Cardiac muscle cell (in vitro differentiated cells and primary cell): ENCODE measurements around the gene RHBDD1. TPM values are rescaled to one million over a fixed set of nuclear protein-coding genes. Genes with fewer than 3 reads are reported as not detected.

ENCODE experiments used
- DNase-seq, 2 donors: peaks; one replicate each; pipeline versions ENCODE4 v3.0.0 to v3.0.0-alpha.2; 2010 to 2017; ENCODE audit warnings: low read depth in 1 of 2, low spot score in 1 of 2
- H3K27ac ChIP-seq: fragments of 200-600 bp; sonication (generic); 2 replicates; pipeline ENCODE4 v1.5.1; 2016
- H3K27me3 ChIP-seq: fragments of 200-600 bp; sonication (generic); 2 replicates; pipeline ENCODE4 v1.6.0; 2016; ENCODE audit warnings: control low read depth
- H3K36me3 ChIP-seq: fragments of 200-600 bp; sonication (generic); 2 replicates; pipeline ENCODE4 v1.5.1; 2016; ENCODE audit warnings: control low read depth
- H3K4me1 ChIP-seq: fragments of 200-600 bp; sonication (generic); 2 replicates; pipeline ENCODE4 v1.8.1; 2017; ENCODE audit warnings: low read depth, mild to moderate bottlenecking, mixed run types
- H3K4me3 ChIP-seq: fragments of 200-600 bp; sonication (generic); 2 replicates; pipeline ENCODE4 v1.5.1; 2016; ENCODE audit warnings: mild to moderate bottlenecking
- H3K9me3 ChIP-seq: fragments of 200-600 bp; sonication (generic); 2 replicates; pipeline ENCODE4 v1.5.1; 2017; ENCODE audit warnings: low read depth, mild to moderate bottlenecking, control low read depth
- polyA plus RNA-seq: library from polyadenylated mRNA; unstranded; fragments of >200 nt; fragmentation: Nextera tagmentation; extraction: Ambion mirVana; gene quantifications from 2 replicates; pipeline ENCODE4 v1.2.1, GENCODE V29; 2016
- total RNA-seq: library from RNA; depleted of rRNA; stranded (reverse); fragments of >200 nt; gene quantifications from 2 replicates; pipeline ENCODE4 v1.2.3, GENCODE V29; 2016
- TF ChIP-seq, protein P1 (sequence below): IDR thresholded peaks from 2 replicates; pipeline ENCODE4 v1.5.1; 2012; ENCODE audit warnings: low read depth, mild to moderate bottlenecking, low read length

The RHBDD1 gene
- total and polyA plus RNA-seq, 2 experiments from 2014 or later: 6.3 to 12.9 TPM

DNA sequence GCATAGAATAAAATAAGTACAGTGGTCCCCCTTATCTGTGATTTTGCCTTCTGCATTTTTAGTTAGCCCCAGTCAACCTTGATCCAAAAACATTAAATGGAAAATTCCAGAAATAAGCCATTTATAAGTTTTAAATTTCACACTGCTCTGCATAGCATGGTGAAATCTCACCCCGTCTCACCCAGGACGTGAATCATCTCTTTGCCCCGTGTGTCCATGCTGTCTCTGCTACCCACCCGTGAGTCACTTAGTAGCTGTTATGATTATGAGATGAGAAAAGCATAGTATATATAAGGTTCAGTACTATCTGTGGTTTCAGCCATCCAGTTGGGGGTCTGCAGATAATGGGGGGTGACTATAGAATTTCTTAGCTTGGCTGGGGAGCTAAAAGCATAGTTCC lies 67.3 kb downstream of the RHBDD1 start:
- Histone ChIP-seq H3K27me3 (no peaks in the 10 kb centered on the region), H3K36me3 (peaks cover 2% of the 10 kb centered on the region), H3K4me1 (no peaks in the 10 kb centered on the region), H3K9me3 (no peaks in the 10 kb centered on the region), H3K27ac (no peak overlapping the region), H3K4me3 (no peak overlapping the region)
- TF ChIP-seq, protein P1, sequence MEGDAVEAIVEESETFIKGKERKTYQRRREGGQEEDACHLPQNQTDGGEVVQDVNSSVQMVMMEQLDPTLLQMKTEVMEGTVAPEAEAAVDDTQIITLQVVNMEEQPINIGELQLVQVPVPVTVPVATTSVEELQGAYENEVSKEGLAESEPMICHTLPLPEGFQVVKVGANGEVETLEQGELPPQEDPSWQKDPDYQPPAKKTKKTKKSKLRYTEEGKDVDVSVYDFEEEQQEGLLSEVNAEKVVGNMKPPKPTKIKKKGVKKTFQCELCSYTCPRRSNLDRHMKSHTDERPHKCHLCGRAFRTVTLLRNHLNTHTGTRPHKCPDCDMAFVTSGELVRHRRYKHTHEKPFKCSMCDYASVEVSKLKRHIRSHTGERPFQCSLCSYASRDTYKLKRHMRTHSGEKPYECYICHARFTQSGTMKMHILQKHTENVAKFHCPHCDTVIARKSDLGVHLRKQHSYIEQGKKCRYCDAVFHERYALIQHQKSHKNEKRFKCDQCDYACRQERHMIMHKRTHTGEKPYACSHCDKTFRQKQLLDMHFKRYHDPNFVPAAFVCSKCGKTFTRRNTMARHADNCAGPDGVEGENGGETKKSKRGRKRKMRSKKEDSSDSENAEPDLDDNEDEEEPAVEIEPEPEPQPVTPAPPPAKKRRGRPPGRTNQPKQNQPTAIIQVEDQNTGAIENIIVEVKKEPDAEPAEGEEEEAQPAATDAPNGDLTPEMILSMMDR: no peak
- peak in 1 of 2 donors; percentile 81 for DNase-seq

DNA sequence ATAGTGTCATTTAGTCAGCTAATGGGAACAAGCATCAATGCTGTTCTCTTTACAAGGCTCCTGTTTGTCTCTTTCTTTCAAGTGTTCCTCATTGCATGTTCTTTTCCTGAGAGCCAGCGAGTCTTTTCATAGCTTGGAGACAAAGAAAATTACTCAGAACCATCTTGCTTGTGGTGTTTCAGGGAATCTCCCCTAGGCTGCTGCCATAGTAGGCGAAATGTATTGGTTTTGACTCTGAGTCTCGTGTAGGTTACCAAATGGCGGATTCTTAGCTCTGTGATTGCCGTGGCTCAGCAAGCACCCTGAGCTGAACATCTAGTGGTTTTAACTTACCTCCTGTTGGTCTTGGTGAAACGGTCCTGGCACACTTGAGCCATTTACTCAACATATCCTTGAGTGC lies 68.7 kb downstream of the RHBDD1 start:
- H3K4me1 ChIP-seq: no peaks in the 10 kb centered on the region
- H3K36me3 ChIP-seq: peaks cover 2% of the 10 kb centered on the region
- H3K4me3 ChIP-seq: no peak overlapping the region
- no peak overlapping the region for H3K27ac ChIP-seq
- H3K27me3 ChIP-seq: no peaks in the 10 kb centered on the region
- TF ChIP-seq, protein P1: no peak
- no peaks in the 10 kb centered on the region for H3K9me3 ChIP-seq
- no peak for DNase-seq

- Histone ChIP-seq H3K9me3 (no peaks in the 10 kb centered on the region), H3K4me1 (no peaks in the 10 kb centered on the region), H3K27ac (no peak overlapping the region), H3K36me3 (peaks cover 2% of the 10 kb centered on the region), H3K27me3 (no peaks in the 10 kb centered on the region), H3K4me3 (no peak overlapping the region)
- DNase-seq: no peak
- TF ChIP-seq, protein P1: no peak
Observed at GRCh38 chr2:226905718-226906117, 69.9 kb downstream of the RHBDD1 start.

DNA sequence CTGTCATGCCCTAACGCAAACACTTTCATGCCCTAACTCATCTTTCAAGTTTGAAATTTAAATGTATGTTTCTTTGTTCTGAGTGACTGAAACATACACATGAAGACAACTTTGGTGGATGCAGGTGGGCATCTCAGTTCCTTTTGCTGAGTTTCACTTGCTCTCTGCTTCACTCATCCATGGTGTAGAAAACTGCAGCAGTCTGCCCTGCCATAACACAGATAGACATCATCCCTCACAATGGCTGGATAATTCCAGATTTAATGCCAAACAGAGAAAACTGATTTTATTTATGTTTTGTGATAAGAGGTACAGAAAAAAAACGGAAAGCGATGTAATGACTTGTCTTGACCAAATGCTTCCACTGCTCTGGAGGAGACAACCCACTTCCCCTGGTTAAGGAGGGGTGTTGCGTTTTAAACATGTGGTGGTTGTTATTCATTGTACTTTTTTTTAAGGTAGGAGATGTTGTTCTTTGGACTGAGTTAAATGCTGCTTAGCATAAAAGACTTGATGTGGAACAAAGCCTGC lies 70.4 kb downstream of the RHBDD1 start:
- no peak for DNase-seq
- Histone ChIP-seq H3K4me3 (no peak overlapping the region), H3K36me3 (peaks cover 2% of the 10 kb centered on the region), H3K27ac (no peak overlapping the region), H3K4me1 (no peaks in the 10 kb centered on the region), H3K9me3 (no peaks in the 10 kb centered on the region), H3K27me3 (no peaks in the 10 kb centered on the region)
- TF ChIP-seq, protein P1: no peak

DNA sequence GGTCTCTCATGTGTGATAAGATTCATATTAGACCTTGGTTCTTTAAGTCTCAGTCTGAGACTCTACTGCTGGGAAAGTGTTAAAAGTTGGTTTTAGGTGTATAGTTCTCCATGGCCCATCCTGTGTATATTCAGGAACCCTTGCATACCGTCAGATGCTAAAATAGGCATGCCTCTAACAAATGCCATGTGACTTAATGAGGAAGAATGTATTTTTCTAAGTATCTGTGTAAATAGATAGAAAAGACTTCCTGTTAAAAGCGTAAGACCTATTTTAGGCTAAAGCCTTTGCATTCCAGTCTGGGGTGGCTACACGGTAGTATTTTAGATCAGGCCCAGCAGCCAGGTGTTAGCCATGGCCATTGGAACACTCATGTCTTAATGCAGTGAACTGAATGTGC lies 73.3 kb downstream of the RHBDD1 start:
- no peak for DNase-seq
- H3K4me1 ChIP-seq: no peaks in the 10 kb centered on the region
- H3K9me3 ChIP-seq: no peaks in the 10 kb centered on the region
- no peak overlapping the region for H3K27ac ChIP-seq
- TF ChIP-seq, protein P1: no peak
- no peak overlapping the region for H3K4me3 ChIP-seq
- H3K27me3 ChIP-seq: no peaks in the 10 kb centered on the region
- H3K36me3 ChIP-seq: peaks cover 2% of the 10 kb centered on the region
